GM18498 (cell line): ENCODE measurements around the gene KCNK2.

Experiments
- ATAC-seq: cut with Tn5 transposase; IDR thresholded peaks from one replicate; pipeline ENCODE4 v1.9.1; 2021; ENCODE audit warnings: mild to moderate bottlenecking, moderate library complexity; ENCODE audit not compliant: unreplicated experiment

The KCNK2 gene

DNA sequence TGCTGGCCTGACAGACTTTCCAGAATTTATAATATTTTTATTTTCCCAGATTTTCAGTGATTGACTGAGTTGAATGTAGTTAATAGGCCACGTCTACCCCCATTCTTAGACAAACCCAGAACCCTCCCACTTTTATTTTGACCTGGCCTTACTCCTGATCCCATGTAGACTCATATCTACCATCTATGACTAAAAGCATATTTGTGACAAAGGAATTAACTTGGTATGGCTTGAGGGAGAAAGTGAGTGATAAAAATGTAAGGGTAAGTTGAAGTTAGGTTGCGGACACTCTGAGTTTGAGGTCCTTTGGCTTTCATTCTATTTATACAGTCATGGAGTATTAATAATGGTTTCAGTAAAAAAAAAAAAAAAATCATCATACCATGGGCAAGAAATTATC lies 168.4 kb downstream of the KCNK2 start:
- ATAC-seq = no peak

GRCh38 chr1:215251428-215251827 lies 168.9 kb downstream of the KCNK2 start:
- ATAC-seq = no peak

- ATAC-seq = no peak
Observed at GRCh38 chr1:215252164-215252563, 169.6 kb downstream of the KCNK2 start.

DNA sequence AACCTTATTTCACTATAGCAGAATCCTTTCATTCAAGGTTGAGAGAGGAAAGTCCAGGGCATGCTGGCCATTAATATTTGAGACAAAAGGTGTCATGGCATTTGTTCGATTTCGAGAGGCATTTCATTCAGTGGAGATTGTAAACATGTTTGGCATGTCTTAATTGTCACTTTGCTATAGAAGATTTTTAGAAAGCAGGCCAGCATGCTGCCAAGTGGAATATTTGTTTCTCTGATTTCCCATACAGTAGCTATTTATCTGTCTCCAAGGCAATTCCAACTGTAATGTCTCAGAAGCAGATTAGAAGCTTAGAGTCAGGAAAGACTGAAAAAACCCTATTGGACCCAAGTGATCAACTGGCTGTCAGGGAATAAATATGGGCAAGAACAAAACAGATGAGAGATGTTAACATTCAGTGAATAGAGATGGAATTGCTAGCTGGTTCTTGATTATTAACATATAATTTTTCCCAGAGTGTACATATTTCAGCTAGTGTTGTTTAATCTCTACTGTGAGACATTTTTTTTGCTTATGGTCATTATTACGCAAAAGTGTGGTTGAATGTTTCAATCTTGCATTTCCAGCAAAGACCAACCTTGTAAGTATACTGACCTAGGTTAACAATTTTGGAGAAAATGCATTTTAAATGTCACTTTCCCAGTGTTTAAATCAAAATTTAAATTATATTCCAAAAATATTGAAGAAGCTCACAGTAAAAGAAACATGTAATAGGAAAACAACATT lies 174.6 kb downstream of the KCNK2 start:
- ATAC-seq = no peak

GRCh38 chr1:215260711-215261110 lies 178.2 kb downstream of the KCNK2 start:
- ATAC-seq = no peak

DNA sequence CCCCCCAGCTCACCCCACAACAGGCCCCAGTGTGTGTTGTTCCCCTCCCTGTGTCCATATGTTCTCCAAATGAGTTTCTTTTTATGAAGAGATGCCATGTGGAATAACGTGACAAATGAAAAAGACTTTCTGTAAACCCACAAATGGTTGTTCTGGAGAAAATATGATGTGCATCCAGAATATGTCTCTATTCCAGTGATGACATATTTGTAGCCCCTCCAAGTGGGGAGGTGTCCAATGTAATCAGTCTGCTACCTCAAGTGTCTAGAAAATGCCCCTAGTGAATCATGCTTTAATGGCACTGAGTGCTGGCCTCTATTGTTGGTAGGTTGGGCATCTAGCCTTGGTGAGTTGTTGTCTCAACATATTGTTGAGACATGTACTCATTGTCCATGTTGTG lies 179.6 kb downstream of the KCNK2 start:
- no peak for ATAC-seq

DNA sequence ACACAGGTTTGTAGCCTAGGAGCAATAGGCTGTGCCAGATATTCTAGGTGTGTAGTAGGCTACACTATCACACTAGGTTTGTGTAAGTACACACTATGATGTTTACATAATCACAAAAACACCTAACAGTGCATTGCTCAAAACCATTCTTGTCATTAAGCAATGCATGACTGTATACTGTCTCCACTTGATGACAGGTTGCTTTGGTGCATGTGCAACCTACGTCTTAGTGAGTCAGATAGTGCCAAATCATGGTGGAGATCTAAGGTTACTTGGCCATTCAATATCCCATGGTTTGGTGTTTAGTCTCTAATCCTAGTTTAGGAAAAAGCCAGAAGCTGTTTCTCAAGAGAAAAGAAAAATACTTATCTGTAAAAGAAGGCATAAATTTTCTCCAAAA lies 181.1 kb downstream of the KCNK2 start:
- ATAC-seq = no peak

DNA sequence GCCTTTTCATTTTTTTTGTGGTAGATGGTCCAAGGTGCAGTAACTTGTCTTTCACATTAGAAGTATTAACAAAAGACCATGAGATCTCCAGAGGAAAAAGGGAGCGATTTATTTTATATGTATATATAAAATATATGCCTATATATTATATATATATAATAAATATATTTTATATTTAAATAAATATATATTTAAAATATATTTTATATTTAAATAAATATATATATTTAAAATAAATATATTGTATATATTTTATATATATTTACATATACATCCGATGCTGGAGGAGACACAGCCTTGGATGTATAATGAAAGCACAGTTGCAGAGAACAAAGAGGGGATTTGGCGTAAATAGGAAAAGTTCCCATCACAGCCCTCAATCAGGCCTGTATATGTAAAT lies 182.1 kb downstream of the KCNK2 start:
- ATAC-seq = no peak

- ATAC-seq = no peak
Observed at GRCh38 chr1:215267495-215267894, 185.0 kb downstream of the KCNK2 start.

GRCh38 chr1:215269955-215270354 lies 187.4 kb downstream of the KCNK2 start:
- ATAC-seq = no peak

GRCh38 chr1:215273838-215274516 lies 191.4 kb downstream of the KCNK2 start:
- ATAC-seq = no peak

GRCh38 chr1:215276582-215276981 lies 194.0 kb downstream of the KCNK2 start:
- no peak for ATAC-seq

- ATAC-seq = no peak
Observed at GRCh38 chr1:215277532-215277931, 195.0 kb downstream of the KCNK2 start.

DNA sequence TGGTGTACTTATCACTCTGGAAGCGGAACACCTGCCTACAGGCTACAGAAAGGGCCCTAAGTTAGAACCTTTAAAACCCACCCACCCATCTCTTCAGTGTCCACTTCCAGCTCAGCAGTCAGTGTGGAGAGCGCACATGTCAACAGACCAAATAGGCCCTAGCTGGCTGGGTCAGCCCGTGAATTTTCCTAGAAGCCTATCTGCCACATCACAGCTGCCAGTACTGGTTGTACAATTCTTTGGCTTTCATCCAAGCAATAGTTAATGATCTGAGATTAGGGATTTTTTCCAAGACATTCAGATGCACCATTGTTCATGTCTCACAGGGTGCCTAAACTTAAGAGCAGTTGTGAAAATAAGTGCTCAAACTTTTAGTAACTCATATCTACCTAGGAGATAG lies 197.1 kb downstream of the KCNK2 start:
- no peak for ATAC-seq

DNA sequence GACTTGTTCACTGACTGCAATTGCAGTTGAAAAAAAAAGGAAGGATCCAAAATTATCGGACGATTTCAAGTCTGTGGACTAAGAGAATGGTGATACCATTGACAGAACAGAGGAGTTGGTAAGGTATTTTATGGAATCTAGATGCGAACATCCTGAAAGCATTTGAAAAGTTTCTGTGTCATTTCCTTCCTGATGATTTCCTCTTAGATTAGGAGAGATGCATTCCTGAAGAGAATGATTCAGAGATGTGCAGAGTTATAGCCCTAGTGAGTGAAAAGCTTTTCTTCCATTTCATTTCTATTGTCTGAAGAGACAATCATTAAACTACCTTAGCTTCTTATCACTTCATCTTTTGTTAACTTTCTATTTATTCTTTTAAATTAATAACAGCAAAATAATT lies 200.0 kb downstream of the KCNK2 start:
- no peak for ATAC-seq

GRCh38 chr1:215285013-215285800 lies 202.7 kb downstream of the KCNK2 start:
- ATAC-seq = no peak
